Endothelial cell of umbilical vein (primary cell): Measurements from ENCODE around the gene CEP78. TPM values are rescaled to one million over a fixed set of nuclear protein-coding genes. Genes with fewer than 3 reads are reported as not detected.

Experiments
- BruUV-seq: library from RNA; stranded (reverse); fragments of 400-500 nt; replicated peaks from 2 replicates; lab custom pipeline; 2021; lab: Mats Ljungman, UMichigan
- CTCF ChIA-PET: fragments of 300-600, 350-600 bp; sonication (Branson Sonifier 250); formaldehyde crosslinking; loops from one replicate; lab custom pipeline; 2021; ENCODE audit warnings: antibody characterized with exemption, inconsistent platforms; lab: Charles Lee
- POLR2A ChIA-PET: fragments of 300-600, 350-600 bp; sonication (Branson Sonifier 250); formaldehyde crosslinking; loops from one replicate; lab custom pipeline; 2021; ENCODE audit warnings: antibody characterized with exemption, inconsistent platforms; lab: Charles Lee
- DNase-seq: peaks from one replicate; pipeline ENCODE4 v3.0.0-alpha.2; 2011; ENCODE audit warnings: low read depth, low spot score
- FAIRE-seq: peaks from 2 replicates; lab custom pipeline; 2011; peaks lifted over from hg19 to GRCh38; lab: Jason Lieb, UNC
- H2AFZ ChIP-seq: 2 replicates; pipeline ENCODE4 v1.6.0; 2012; ENCODE audit warnings: low read depth, low read length, control low read depth, inconsistent platforms
- H3K27ac ChIP-seq: 2 replicates; pipeline ENCODE4 v1.5.1; 2011; ENCODE audit warnings: low read depth, mild to moderate bottlenecking, control low read depth, low read length, moderate library complexity; ENCODE audit not compliant: insufficient read depth
- H3K27me3 ChIP-seq, 2 experiments: 2 replicates each; pipeline versions ENCODE4 v1.6.0 to v1.6.1; 2011; ENCODE audit warnings: low read length in 2 of 2, mixed read lengths in 1 of 2; ENCODE audit not compliant: control insufficient read depth in 2 of 2, insufficient read depth in 2 of 2
- H3K36me3 ChIP-seq, 2 experiments: 2 replicates in 1 of 2; 3 replicates in 1 of 2; pipeline ENCODE4 v1.5.1; 2011; ENCODE audit warnings: low read length in 2 of 2, mild to moderate bottlenecking in 1 of 2, moderate library complexity in 1 of 2; ENCODE audit not compliant: control insufficient read depth in 2 of 2, insufficient read depth in 2 of 2; ENCODE audit errors: extremely low read depth in 1 of 2
- H3K4me1 ChIP-seq: 3 replicates; pipeline ENCODE4 v1.5.1; 2011; ENCODE audit warnings: mild to moderate bottlenecking, low read length; ENCODE audit not compliant: control insufficient read depth, insufficient read depth; ENCODE audit errors: extremely low read depth
- H3K4me2 ChIP-seq: 2 replicates; pipeline ENCODE4 v1.6.1; 2011; ENCODE audit warnings: low read length, control low read depth, mixed read lengths; ENCODE audit not compliant: insufficient read depth
- H3K4me3 ChIP-seq, 3 experiments: fragments of 200-600 bp in 1 of 3; sonication (generic), shearing (Covaris generic) in 1 of 3; replicated peaks in 1 of 3; 2 replicates each; pipeline ENCODE4 v1.5.1; 2011 to 2016; ENCODE audit warnings: control low read depth in 3 of 3, low read length in 3 of 3, mild to moderate bottlenecking in 2 of 3, inconsistent platforms in 1 of 3, low read depth in 1 of 3, moderate library complexity in 1 of 3; ENCODE audit not compliant: insufficient read depth in 1 of 3
- H3K79me2 ChIP-seq: 2 replicates; pipeline ENCODE4 v1.6.0; 2012; ENCODE audit warnings: low read length, inconsistent platforms; ENCODE audit not compliant: control insufficient read depth, insufficient read depth
- H3K9ac ChIP-seq: replicated peaks from 2 replicates; pipeline ENCODE3; 2011; ENCODE audit warnings: low read length, control low read depth; ENCODE audit not compliant: insufficient read depth; ENCODE audit errors: extremely low read depth
- H3K9me1 ChIP-seq: replicated peaks from 3 replicates; pipeline ENCODE4 v1.6.0; 2011; ENCODE audit warnings: mild to moderate bottlenecking, low read length; ENCODE audit not compliant: control insufficient read depth, insufficient read depth; ENCODE audit errors: extremely low read depth
- H3K9me3 ChIP-seq: replicated peaks from 2 replicates; pipeline ENCODE4 v1.5.1; 2012; ENCODE audit warnings: low read length, inconsistent platforms; ENCODE audit not compliant: control insufficient read depth, insufficient read depth
- H4K20me1 ChIP-seq: replicated peaks from 2 replicates; pipeline ENCODE3; 2011; ENCODE audit warnings: mild to moderate bottlenecking, low read length; ENCODE audit not compliant: control insufficient read depth, insufficient read depth; ENCODE audit errors: extremely low read depth
- EZH2 ChIP-seq: IDR thresholded peaks from 2 replicates; pipeline ENCODE4 v1.6.1; 2012; ENCODE audit warnings: borderline replicate concordance, low read depth, mild to moderate bottlenecking, moderate library complexity, low read length, inconsistent platforms; ENCODE audit not compliant: severe bottlenecking
- FOS ChIP-seq: IDR thresholded peaks from 2 replicates; pipeline ENCODE4 v1.6.1; 2011; ENCODE audit warnings: mild to moderate bottlenecking, low read length, moderate library complexity, borderline replicate concordance; ENCODE audit not compliant: insufficient read depth
- GATA2 ChIP-seq: IDR thresholded peaks from 2 replicates; pipeline ENCODE4 v1.7.0; 2011; ENCODE audit warnings: low read depth, mild to moderate bottlenecking, moderate library complexity, mixed read lengths, low read length; ENCODE audit not compliant: insufficient read length, insufficient read depth
- JUN ChIP-seq: IDR thresholded peaks from 2 replicates; pipeline ENCODE4 v1.6.1; 2011; ENCODE audit warnings: borderline replicate concordance, low read depth; ENCODE audit not compliant: insufficient read length, insufficient read depth
- MYC ChIP-seq: IDR thresholded peaks from one replicate; pipeline ENCODE4 v1.6.1; 2011; ENCODE audit warnings: mild to moderate bottlenecking, low read depth, low read length
- POLR2A ChIP-seq: IDR thresholded peaks from 2 replicates; pipeline ENCODE4 v1.6.1; 2012; ENCODE audit warnings: low read depth, mild to moderate bottlenecking, control low read depth, low read length
- POLR2AphosphoS5 ChIP-seq: IDR thresholded peaks from 2 replicates; pipeline ENCODE4 v1.6.1; 2012; ENCODE audit warnings: low read depth, mild to moderate bottlenecking, control low read depth, low read length, moderate library complexity; ENCODE audit not compliant: insufficient read depth
- dilution Hi-C: fragments of 300-500 bp; cut with MboI; formaldehyde crosslinking; loops from one replicate; pipeline ENCODE4 v1.15.0; 2019; ENCODE audit warnings: low sequenced_read_pairs; ENCODE audit not compliant: extremely low pct_ligation_motif_present
- intact Hi-C: fragments of 100-400 bp; cut with micrococcal nuclease; formaldehyde crosslinking; loops from one replicate; pipeline ENCODE4 v1.10.0; 2022
- polyA plus RNA-seq, 4 experiments: library from polyadenylated mRNA; depleted of rRNA in 3 of 4; stranded (reverse) in 3 of 4; unstranded in 1 of 4; fragments of >200 nt; gene quantifications; 2 replicates each; pipeline versions ENCODE4 v1.2.1 to v1.2.3, GENCODE V29; 2011 to 2012; ENCODE audit warnings: missing spikeins in 1 of 4
- total RNA-seq: library from RNA; stranded (reverse); gene quantifications from 2 replicates; pipeline ENCODE4 v1.2.3, GENCODE V29; 2021
- TF ChIP-seq, protein P1 (sequence below): IDR thresholded peaks from 2 replicates; pipeline ENCODE4 v1.6.1; 2011; ENCODE audit not compliant: insufficient read depth, insufficient read length
- TF ChIP-seq, protein P2 (sequence below), 2 donors: IDR thresholded peaks; 1 replicate in 1 of 2; 2 replicates in 1 of 2; pipeline ENCODE4 v1.5.1; 2011; ENCODE audit warnings: low read length in 2 of 2, mild to moderate bottlenecking in 2 of 2, moderate library complexity in 2 of 2, control low read depth in 1 of 2, inconsistent platforms in 1 of 2, low read depth in 1 of 2; ENCODE audit not compliant: insufficient read depth in 1 of 2; ENCODE audit errors: extremely low read depth in 1 of 2

The CEP78 gene
- total and polyA plus RNA-seq, 2 donors (not counting 3 experiments of a cell fraction or from before 2014, with no cell fraction given), result 6.5 to 35.9 TPM

DNA sequence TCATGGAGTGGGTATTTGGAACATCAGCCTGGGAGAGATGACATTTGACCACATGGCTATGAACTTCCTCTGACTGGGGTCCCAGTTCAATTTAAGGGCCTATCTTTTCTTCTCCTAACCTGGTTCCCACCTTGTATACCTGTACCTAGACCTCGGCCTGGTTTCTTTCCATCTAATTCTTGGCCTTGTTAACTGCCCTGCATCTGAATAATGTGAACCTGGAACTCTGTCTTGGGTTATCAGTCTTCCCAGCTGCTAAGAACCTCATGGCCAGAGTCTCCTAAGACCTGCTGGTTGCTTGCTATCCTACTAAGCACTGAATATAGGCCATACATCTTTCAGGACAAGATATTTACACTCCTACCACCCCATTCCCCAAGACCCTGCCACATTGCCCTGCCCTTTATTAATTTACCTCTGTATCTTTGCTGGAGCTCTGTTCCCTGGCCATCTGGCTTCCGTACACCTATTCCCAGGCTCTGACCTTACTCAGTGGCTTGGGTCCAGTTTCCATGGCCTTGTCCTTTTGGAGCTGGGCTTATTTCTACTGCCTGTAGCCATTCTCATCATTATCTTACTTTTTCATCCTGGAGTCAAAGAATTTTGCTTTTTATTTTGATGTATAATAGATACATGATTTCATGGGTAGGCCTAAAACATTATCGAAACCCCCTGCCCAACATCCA lies 67.6 kb downstream of the CEP78 start:
- no peak overlapping the region for H2AFZ ChIP-seq
- H3K27ac ChIP-seq, result no peak overlapping the region
- H3K36me3 ChIP-seq, result peaks cover 3 to 5% of the 10 kb centered on the region in 2 experiments
- TF ChIP-seq, protein P1, sequence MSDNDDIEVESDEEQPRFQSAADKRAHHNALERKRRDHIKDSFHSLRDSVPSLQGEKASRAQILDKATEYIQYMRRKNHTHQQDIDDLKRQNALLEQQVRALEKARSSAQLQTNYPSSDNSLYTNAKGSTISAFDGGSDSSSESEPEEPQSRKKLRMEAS, result no peak
- no peak for TF ChIP-seq POLR2AphosphoS5
- TF ChIP-seq, protein P2, sequence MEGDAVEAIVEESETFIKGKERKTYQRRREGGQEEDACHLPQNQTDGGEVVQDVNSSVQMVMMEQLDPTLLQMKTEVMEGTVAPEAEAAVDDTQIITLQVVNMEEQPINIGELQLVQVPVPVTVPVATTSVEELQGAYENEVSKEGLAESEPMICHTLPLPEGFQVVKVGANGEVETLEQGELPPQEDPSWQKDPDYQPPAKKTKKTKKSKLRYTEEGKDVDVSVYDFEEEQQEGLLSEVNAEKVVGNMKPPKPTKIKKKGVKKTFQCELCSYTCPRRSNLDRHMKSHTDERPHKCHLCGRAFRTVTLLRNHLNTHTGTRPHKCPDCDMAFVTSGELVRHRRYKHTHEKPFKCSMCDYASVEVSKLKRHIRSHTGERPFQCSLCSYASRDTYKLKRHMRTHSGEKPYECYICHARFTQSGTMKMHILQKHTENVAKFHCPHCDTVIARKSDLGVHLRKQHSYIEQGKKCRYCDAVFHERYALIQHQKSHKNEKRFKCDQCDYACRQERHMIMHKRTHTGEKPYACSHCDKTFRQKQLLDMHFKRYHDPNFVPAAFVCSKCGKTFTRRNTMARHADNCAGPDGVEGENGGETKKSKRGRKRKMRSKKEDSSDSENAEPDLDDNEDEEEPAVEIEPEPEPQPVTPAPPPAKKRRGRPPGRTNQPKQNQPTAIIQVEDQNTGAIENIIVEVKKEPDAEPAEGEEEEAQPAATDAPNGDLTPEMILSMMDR (IDR thresholded peaks at IDR 0.05; ENCODE audit: extremely low read depth in 1 of 2, insufficient read depth in 1 of 2, low read depth in 1 of 2, low read length in 2 of 2), result no peak
- no peak for TF ChIP-seq POLR2A
- TF ChIP-seq FOS, result no peak
- H4K20me1 ChIP-seq, result no peaks in the 10 kb centered on the region
- H3K4me1 ChIP-seq, result no peaks in the 10 kb centered on the region
- H3K4me2 ChIP-seq, result no peak overlapping the region
- FAIRE-seq (no peak), DNase-seq (no peak)
- BruUV-seq, result no TSS peak
- ChIA-PET POLR2A (no interaction called here), CTCF (no interaction called here)
- dilution Hi-C loops (no loop called here), intact Hi-C loops (no loop called here)
- H3K27me3 ChIP-seq, result no peaks in the 10 kb centered on the region
- no peak overlapping the region for H3K4me3 ChIP-seq
- H3K9me3 ChIP-seq, result no peaks in the 10 kb centered on the region
- H3K9ac ChIP-seq, result no peak overlapping the region
- H3K79me2 ChIP-seq, result peaks cover 3% of the 10 kb centered on the region
- H3K9me1 ChIP-seq, result no peaks in the 10 kb centered on the region

DNA sequence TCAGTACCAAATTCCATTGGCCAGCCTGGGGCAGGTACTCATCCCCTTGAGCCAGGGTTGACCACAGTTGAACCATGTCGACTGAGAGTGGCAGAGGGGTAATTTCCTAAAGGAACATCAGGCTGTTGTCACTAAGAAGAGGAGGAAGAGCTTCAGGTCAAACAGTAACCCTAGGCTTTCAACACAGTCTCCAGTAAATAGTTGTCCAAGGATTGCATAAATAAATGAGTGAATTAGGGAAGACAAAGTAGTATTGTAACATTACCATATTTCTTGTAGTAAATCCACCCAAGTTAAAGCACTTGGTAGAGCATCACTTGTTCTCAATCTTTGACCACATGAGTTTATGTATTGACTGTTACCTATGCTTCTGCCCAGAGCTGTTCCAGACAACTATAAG lies 68.5 kb downstream of the CEP78 start:
- dilution Hi-C loops, result no loop called here
- CTCF ChIA-PET, result no interaction called here
- no peaks in the 10 kb centered on the region for H4K20me1 ChIP-seq
- H3K9me1 ChIP-seq, result no peaks in the 10 kb centered on the region
- no peak overlapping the region for H3K9ac ChIP-seq
- intact Hi-C loops, result no loop called here
- H3K27ac ChIP-seq, result no peak overlapping the region
- DNase-seq (no peak), FAIRE-seq (no peak)
- no peaks in the 10 kb centered on the region for H3K79me2 ChIP-seq
- H3K4me1 ChIP-seq, result no peaks in the 10 kb centered on the region
- no TSS peak for BruUV-seq
- POLR2A ChIA-PET, result no interaction called here
- TF ChIP-seq EZH2 (no peak), POLR2AphosphoS5 (no peak), JUN (no peak), POLR2A (no peak), FOS (no peak), MYC (no peak), GATA2 (no peak)
- TF ChIP-seq, protein P1, result no peak
- TF ChIP-seq, protein P2 (IDR thresholded peaks at IDR 0.05; ENCODE audit: extremely low read depth in 1 of 2, insufficient read depth in 1 of 2, low read depth in 1 of 2, low read length in 2 of 2), result no peak
- no peaks in the 10 kb centered on the region for H3K9me3 ChIP-seq
- no peak overlapping the region for H3K4me2 ChIP-seq
- no peak overlapping the region for H3K4me3 ChIP-seq
- no peaks in the 10 kb centered on the region for H3K27me3 ChIP-seq
- H2AFZ ChIP-seq, result no peak overlapping the region
- H3K36me3 ChIP-seq, result peaks cover 3 to 5% of the 10 kb centered on the region in 2 experiments
